Mononuclear cell (primary cell): ENCODE data around the gene EYA4. TPM values are rescaled to one million over a fixed set of nuclear protein-coding genes. Genes with fewer than 3 reads are reported as not detected.

Source experiments
- H3K27me3 ChIP-seq: 2 replicates; pipeline ENCODE4 v1.6.0; 2011; ENCODE audit warnings: low read length, control low read depth; ENCODE audit not compliant: insufficient read depth
- H3K4me1 ChIP-seq: 2 replicates; pipeline ENCODE4 v1.5.1; 2011; ENCODE audit warnings: mild to moderate bottlenecking, low read length, control low read depth; ENCODE audit not compliant: insufficient read depth
- H3K4me3 ChIP-seq: 2 replicates; pipeline ENCODE4 v1.5.1; 2011; ENCODE audit warnings: mild to moderate bottlenecking, low read length, moderate library complexity
- H3K9me3 ChIP-seq: 2 replicates; pipeline ENCODE4 v1.5.1; 2011; ENCODE audit warnings: low read depth, mild to moderate bottlenecking, control low read depth, low read length
- total RNA-seq: library from RNA; depleted of rRNA; stranded (reverse); fragments of >200 nt; gene quantifications from one replicate; pipeline ENCODE4 v1.2.3, GENCODE V29; 2012

EYA4 gene
- total RNA-seq, 1 donor, result not detected

DNA sequence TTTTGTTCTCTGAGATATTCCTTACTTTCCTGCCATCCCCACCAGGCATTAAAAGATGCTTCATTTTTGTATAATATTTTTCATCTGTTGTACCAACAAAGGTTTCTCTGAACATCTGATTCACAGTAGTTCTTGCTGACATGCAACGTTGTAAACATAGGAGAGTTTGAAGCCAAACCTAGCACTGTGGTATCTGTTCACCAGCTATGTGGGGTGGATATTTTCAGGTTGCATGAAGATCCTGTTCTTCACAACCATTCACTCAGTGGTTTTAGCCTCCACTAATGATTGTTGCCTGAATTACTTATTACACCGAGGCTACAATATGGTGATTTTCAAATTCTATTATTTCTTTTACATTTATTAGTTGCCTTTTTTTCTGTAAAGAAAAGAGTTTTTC is 56.5 kb downstream of the EYA4 start:
- H3K9me3 ChIP-seq, result no peaks in the 10 kb centered on the region
- H3K27me3 ChIP-seq, result no peaks in the 10 kb centered on the region
- no peaks in the 10 kb centered on the region for H3K4me1 ChIP-seq
- H3K4me3 ChIP-seq, result no peak overlapping the region

GRCh38 chr6:133298335-133298734 is 57.2 kb downstream of the EYA4 start:
- Histone ChIP-seq H3K27me3 (no peaks in the 10 kb centered on the region), H3K4me1 (no peaks in the 10 kb centered on the region)

GRCh38 chr6:133298801-133299200 is 57.6 kb downstream of the EYA4 start:
- H3K4me1 ChIP-seq, result no peaks in the 10 kb centered on the region

More at GRCh38 chr6:133298335-133298734, 57.2 kb downstream of the EYA4 start:
- Histone ChIP-seq H3K4me3 (no peak overlapping the region), H3K9me3 (no peaks in the 10 kb centered on the region)

GRCh38 chr6:133300896-133301295 is 59.7 kb downstream of the EYA4 start:
- H3K4me3 ChIP-seq, result no peak overlapping the region
- no peaks in the 10 kb centered on the region for H3K9me3 ChIP-seq
- no peaks in the 10 kb centered on the region for H3K27me3 ChIP-seq
- no peaks in the 10 kb centered on the region for H3K4me1 ChIP-seq

More at GRCh38 chr6:133298801-133299200, 57.6 kb downstream of the EYA4 start:
- H3K4me3 ChIP-seq, result no peak overlapping the region
- no peaks in the 10 kb centered on the region for H3K9me3 ChIP-seq
- H3K27me3 ChIP-seq, result no peaks in the 10 kb centered on the region

DNA sequence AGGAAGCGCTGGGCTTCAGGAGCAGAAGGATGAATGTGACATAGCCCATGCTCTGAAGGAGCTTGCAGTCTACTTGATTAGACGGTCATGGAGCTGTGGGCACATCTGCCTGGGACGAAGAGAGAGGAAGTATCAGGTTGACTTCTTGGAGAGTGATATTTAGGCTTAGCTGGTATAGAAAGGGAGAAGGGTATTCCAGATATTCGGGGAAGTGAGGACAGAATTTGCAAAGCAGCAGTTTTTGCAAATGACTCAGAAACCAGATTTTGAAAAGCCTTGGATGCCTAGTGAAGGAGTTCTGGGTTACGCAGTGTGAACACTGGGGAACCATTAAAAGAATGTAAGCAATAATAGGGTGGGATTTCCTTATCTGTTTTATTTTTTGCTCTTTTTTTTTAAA is 60.7 kb downstream of the EYA4 start:
- Histone ChIP-seq H3K9me3 (no peaks in the 10 kb centered on the region), H3K4me3 (no peak overlapping the region), H3K4me1 (no peaks in the 10 kb centered on the region), H3K27me3 (no peaks in the 10 kb centered on the region)

DNA sequence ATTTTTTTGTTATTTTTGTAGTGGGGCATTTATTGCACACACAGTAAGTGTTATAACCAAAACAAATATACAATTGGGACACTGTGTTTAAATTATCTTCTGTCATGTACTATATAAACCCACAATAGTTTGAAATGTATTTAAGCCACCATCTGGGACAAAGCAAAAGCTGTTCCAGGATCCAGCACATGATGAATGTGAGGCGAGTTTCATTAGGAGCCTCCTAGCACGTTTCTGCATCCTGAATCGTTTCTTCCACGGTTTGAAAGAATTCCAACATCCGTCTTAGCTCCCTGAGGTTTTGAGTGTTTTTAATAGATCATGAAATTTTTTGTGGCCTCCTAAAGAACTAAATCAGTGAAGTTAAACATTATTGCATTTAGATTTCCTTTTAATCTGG is 65.8 kb downstream of the EYA4 start:
- Histone ChIP-seq H3K9me3 (no peaks in the 10 kb centered on the region), H3K4me3 (no peak overlapping the region), H3K27me3 (no peaks in the 10 kb centered on the region), H3K4me1 (no peaks in the 10 kb centered on the region)

DNA sequence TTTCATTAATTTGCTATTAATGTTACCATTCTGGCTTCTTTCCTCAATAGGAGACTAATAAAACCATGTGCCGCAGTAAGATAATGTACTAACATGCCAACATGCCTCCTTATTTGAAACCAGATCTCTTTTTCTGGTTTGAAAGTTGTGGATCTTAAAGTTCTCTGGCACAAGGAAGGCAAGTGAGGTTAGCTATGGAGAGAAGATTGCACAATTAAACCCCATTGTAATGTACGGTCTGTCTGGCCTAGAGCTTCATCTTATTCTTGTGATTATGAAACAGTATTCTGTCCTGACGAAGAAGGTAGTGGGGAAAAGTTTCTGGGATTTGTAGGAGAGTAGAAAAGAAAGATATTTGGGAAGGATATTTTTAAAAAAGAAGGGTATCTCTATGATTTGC is 68.4 kb downstream of the EYA4 start:
- no peak overlapping the region for H3K4me3 ChIP-seq
- no peaks in the 10 kb centered on the region for H3K27me3 ChIP-seq
- no peaks in the 10 kb centered on the region for H3K9me3 ChIP-seq
- H3K4me1 ChIP-seq, result no peaks in the 10 kb centered on the region

DNA sequence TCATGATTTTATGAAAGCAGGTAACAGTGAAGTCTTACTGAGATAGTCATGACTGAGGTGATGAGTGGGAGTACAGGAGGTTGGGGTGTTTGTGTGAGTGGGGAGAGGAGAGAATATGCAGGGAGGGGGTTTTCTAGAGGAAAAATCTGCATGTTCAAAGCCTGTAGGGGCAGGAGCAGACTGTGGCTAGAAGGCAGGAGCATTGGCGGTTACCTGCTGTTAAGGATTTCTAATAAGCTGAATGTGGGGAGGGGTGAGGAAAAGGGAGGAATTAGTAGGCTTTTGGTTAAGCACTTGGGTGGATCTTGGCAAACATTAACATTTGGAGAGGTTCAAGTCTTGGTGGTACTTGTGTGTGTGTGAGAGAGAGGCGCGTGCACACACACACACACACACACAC is 70.8 kb downstream of the EYA4 start:
- Histone ChIP-seq H3K9me3 (no peaks in the 10 kb centered on the region), H3K4me3 (no peak overlapping the region), H3K27me3 (no peaks in the 10 kb centered on the region), H3K4me1 (no peaks in the 10 kb centered on the region)

DNA sequence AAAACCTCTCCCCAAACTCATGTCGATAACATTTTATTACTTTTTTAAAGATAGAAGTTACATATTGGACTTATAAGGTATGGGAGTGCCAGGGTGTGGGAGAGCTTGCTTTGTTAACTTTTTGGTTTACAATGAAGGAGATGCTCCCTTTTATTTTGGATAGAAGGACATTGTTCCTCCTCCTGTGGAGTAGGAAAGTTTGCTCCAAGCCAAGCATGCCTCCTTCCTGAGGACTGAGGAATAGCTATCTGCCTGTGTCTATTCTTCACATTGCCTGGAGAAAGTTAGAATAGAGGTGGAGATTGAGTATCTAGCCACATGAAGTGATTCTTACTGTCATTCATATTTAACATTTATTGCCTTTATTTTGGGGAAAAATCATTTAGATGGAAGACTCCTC is 71.9 kb downstream of the EYA4 start:
- Histone ChIP-seq H3K4me3 (no peak overlapping the region), H3K9me3 (no peaks in the 10 kb centered on the region), H3K27me3 (no peaks in the 10 kb centered on the region), H3K4me1 (no peaks in the 10 kb centered on the region)

- Histone ChIP-seq H3K4me1 (no peaks in the 10 kb centered on the region), H3K27me3 (no peaks in the 10 kb centered on the region), H3K4me3 (no peak overlapping the region), H3K9me3 (no peaks in the 10 kb centered on the region)
These were observed 73.8 kb downstream of the EYA4 start for GRCh38 chr6:133314947-133315346.

GRCh38 chr6:133315811-133316210 is 74.7 kb downstream of the EYA4 start:
- Histone ChIP-seq H3K9me3 (no peaks in the 10 kb centered on the region), H3K27me3 (no peaks in the 10 kb centered on the region), H3K4me1 (no peaks in the 10 kb centered on the region), H3K4me3 (no peak overlapping the region)

- Histone ChIP-seq H3K9me3 (no peaks in the 10 kb centered on the region), H3K27me3 (no peaks in the 10 kb centered on the region), H3K4me1 (no peaks in the 10 kb centered on the region), H3K4me3 (no peak overlapping the region)
These were observed 76.5 kb downstream of the EYA4 start for GRCh38 chr6:133317704-133318103.

DNA sequence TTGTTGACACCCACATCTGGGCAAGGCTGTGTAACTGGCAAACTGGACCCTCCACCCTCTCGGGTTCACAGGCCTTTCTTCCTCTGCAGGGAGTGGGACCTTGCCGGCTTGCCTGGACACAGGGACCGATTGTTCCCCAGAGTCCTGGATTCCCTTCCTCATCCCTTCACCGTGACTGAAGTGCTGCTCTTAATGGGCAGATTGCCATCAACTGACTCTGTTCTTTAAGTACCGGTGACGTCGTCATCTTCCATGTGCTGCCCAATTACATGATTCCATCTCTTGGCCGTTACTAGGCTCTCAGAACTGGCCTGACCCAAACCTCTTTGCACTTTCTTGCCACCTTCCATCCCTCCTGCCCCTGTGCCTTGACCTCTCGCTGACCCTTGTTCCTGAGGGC is 85.4 kb downstream of the EYA4 start:
- Histone ChIP-seq H3K4me1 (no peaks in the 10 kb centered on the region), H3K9me3 (no peaks in the 10 kb centered on the region), H3K4me3 (no peak overlapping the region), H3K27me3 (no peaks in the 10 kb centered on the region)

DNA sequence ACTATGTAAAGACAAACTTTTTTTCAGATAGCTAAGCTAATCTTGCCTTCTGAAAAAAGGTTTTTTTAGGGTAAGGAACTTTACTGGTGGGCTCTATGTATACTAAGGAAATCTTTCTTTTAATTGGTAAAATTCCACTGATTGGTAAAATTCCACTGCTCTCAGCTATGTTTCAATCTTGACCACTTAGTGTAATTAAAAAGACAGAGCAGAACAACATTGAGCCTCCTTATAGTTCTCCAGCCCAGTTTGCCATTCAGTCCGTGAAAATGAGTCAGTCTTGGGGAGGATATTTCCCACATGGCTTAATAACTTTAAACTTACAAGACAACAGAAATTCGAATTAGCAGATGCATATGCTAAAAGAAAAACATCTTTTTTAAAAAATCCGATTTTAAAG is 92.7 kb downstream of the EYA4 start:
- H3K4me1 ChIP-seq, result no peaks in the 10 kb centered on the region
- no peaks in the 10 kb centered on the region for H3K9me3 ChIP-seq
- no peaks in the 10 kb centered on the region for H3K27me3 ChIP-seq
- H3K4me3 ChIP-seq, result no peak overlapping the region

- Histone ChIP-seq H3K9me3 (no peaks in the 10 kb centered on the region), H3K4me3 (no peak overlapping the region), H3K4me1 (no peaks in the 10 kb centered on the region), H3K27me3 (no peaks in the 10 kb centered on the region)
These were observed 96.2 kb downstream of the EYA4 start for GRCh38 chr6:133337308-133337707.

DNA sequence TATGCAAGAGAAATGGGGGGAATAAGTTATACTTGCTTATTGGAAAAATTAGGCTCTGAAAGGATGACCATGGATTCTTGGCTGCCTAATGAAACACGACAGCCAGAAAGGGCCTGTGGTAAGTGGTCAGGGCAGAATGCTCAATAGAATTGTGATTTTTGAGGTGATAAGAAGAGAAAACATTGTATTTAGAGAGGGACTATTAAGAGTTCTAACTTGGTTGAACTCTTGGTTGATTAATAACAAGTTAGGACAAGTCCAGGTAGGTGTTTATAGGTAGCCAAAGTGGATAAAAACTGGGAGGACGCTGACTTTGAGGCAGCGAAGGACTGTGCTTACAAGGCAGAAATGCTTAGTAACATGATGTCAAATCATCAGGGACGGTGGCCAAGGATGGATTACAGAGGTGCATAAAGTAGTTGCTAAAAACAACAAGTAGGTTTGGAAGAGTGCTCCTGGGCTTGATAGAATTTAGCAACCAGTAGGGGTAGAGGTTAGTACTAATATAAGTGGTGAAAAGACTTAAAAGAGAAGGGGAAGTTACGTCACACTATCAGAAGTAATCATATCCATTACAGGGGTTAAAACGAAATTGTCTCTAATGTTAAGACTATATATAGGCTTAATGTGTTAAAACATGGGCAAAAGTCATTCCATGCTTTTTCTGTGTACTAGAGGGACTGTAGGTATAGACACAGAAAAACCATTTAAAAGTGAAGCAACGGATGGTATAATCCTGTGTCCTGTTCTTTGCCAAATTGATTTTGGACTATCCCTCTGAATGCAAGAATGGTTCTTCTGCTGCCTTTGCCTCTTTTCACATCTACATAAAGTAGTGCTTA is 98.6 kb downstream of the EYA4 start:
- Histone ChIP-seq H3K27me3 (no peaks in the 10 kb centered on the region), H3K4me3 (no peak overlapping the region), H3K9me3 (no peaks in the 10 kb centered on the region), H3K4me1 (no peaks in the 10 kb centered on the region)
